Adrenal gland (tissue), 12 donors: ENCODE results near the gene LIN52. TPM values are rescaled to one million over a fixed set of nuclear protein-coding genes. Genes with fewer than 3 reads are reported as not detected.

Experiments used
- DNase-seq, 7 donors: peaks; one replicate each; pipeline ENCODE4 v3.0.0-alpha.2; 2019 to 2020
- H3K27ac ChIP-seq, 5 donors: fragments of 200-600 bp; sonication (generic) in 4 of 5; 1 replicate in 3 of 5; 2 replicates in 2 of 5; pipeline versions ENCODE4 v1.5.1 to v1.8.0; 2016 to 2020; ENCODE audit warnings: mild to moderate bottlenecking in 1 of 5
- H3K27me3 ChIP-seq: fragments of 200-600 bp; 2 replicates; pipeline ENCODE4 v1.8.0; 2021
- H3K36me3 ChIP-seq, 2 donors: fragments of 200-600 bp; replicated peaks in 1 of 2; 1 replicate in 1 of 2; 2 replicates in 1 of 2; pipeline versions ENCODE4 v1.5.1 to v1.8.0; 2018 to 2022
- H3K4me1 ChIP-seq, 2 donors: fragments of 200-600 bp; replicated peaks in 1 of 2; 1 replicate in 1 of 2; 2 replicates in 1 of 2; pipeline versions ENCODE4 v1.5.1 to v1.8.0; 2018 to 2021
- H3K4me3 ChIP-seq, 4 donors: fragments of 200-600 bp; sonication (generic) in 3 of 4; one replicate each; pipeline ENCODE4 v1.5.1; 2016 to 2018
- H3K9me3 ChIP-seq, 3 donors: fragments of 200-600 bp; sonication (generic) in 1 of 3; replicated peaks in 1 of 3; 1 replicate in 2 of 3; 2 replicates in 1 of 3; pipeline versions ENCODE4 v1.5.1 to v1.8.0; 2016 to 2021
- POLR2A ChIP-seq, 2 donors: fragments of 450-650 bp; IDR thresholded peaks; one replicate each; pipeline ENCODE4 v1.6.1; 2017; ENCODE audit warnings: antibody characterized with exemption in 2 of 2, mild to moderate bottlenecking in 2 of 2, moderate library complexity in 1 of 2
- WGBS, 4 donors: extraction: QIAGEN DNeasy Blood & Tissue Kit in 2 of 4; methylation state at CpG; one replicate each; pipeline versions ENCODE4 v1.1.5 to v1.1.7; 2013 to 2017; 5-methylcytosine and 5-hydroxymethylcytosine counted together
- intact Hi-C, 2 donors: fragments of 100-400 bp; cut with DNase I; formaldehyde crosslinking; loops; one replicate each; pipeline versions ENCODE4 v1.14.1 to v1.15.0; 2022 to 2023
- polyA plus RNA-seq, 3 donors: library from polyadenylated mRNA; stranded (reverse); fragments of 200-250 nt in 2 of 3; fragments of 350-450 nt in 1 of 3; fragmentation: Illumina TruSeq in 1 of 3; extraction: RNeasy Lipid Tissue Mini Kit (QIAGEN cat#74804) in 1 of 3; gene quantifications; one replicate each; pipeline ENCODE4 v1.2.3, GENCODE V29; 2013 to 2014
- total RNA-seq, 9 donors: library from RNA; depleted of rRNA in 4 of 9; stranded (reverse); fragments of >200 nt in 4 of 9; fragments of 120-200 nt in 1 of 9; fragmentation: NEBNext Ultra II Directional in 1 of 9; extraction: Animal tissue kit (Norgen Biotek cat#: 25700) in 1 of 9; gene quantifications; one replicate each; pipeline versions ENCODE4 v1.1.0 to v1.2.4, GENCODE V29; 2013 to 2023
- TF ChIP-seq, protein P1 (sequence below), 6 experiments: fragments of 450-650 bp in 4 of 6; fragments of 200-600 bp in 2 of 6; sonication (generic) in 1 of 6; IDR thresholded peaks; 1 replicate in 5 of 6; 2 replicates in 1 of 6; pipeline versions ENCODE4 v1.5.1 to v1.8.0; 2016 to 2021; ENCODE audit warnings: antibody characterized with exemption in 6 of 6, mild to moderate bottlenecking in 2 of 6, moderate library complexity in 1 of 6
- donor health status: healthy with polysubstance abuse.
- donor health status: Bipolar disorder and iron deficiency.
- donor health status: DM: yes; HTN: yes; CAD: no.
- donor health status: DM: no; HTN: no; CAD: no.
- donor health status: DM: no; HTN: no; CAD: no.
- donor health status: DM: yes; HTN: yes; CAD: no.

Gene LIN52
- total and polyA plus RNA-seq, 12 donors: 4.6 to 14.3 (median 8.0) TPM

DNA sequence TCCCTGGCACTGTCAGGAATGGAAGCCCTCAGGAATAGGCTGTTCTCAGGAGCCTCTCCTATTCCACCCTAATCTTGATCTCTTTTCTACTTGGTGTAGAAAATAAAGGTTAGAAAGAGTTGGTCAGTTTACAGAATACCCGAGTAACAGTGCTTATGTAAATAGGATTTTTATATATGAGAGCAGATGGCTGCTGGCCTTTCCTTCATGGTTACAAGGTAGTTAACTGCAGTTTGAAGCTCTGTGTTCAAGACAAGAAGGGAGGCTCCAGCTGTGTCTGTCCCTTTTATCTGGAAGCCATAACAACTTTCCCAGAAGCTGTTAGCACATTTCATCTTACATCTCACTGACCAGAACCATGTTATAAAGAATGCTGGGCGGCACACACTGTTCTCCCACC, 42.5 kb upstream of the LIN52 start:
- no peak overlapping the region for H3K4me3 ChIP-seq
- no peak overlapping the region for H3K27ac ChIP-seq
- DNase-seq: no peak
- no peaks in the 10 kb centered on the region for H3K4me1 ChIP-seq
- H3K9me3 ChIP-seq: no peaks in the 10 kb centered on the region
- H3K36me3 ChIP-seq: no peaks in the 10 kb centered on the region
- intact Hi-C loops: no loop called here
- WGBS, 4 donors: 53 to 79% (median 63%) methylated on average over 2 of the region's 2 CpGs
- TF ChIP-seq, protein P1, sequence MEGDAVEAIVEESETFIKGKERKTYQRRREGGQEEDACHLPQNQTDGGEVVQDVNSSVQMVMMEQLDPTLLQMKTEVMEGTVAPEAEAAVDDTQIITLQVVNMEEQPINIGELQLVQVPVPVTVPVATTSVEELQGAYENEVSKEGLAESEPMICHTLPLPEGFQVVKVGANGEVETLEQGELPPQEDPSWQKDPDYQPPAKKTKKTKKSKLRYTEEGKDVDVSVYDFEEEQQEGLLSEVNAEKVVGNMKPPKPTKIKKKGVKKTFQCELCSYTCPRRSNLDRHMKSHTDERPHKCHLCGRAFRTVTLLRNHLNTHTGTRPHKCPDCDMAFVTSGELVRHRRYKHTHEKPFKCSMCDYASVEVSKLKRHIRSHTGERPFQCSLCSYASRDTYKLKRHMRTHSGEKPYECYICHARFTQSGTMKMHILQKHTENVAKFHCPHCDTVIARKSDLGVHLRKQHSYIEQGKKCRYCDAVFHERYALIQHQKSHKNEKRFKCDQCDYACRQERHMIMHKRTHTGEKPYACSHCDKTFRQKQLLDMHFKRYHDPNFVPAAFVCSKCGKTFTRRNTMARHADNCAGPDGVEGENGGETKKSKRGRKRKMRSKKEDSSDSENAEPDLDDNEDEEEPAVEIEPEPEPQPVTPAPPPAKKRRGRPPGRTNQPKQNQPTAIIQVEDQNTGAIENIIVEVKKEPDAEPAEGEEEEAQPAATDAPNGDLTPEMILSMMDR (IDR thresholded peaks at IDR 0.05): no peak
- TF ChIP-seq POLR2A (IDR thresholded peaks at IDR 0.05): no peak
- H3K27me3 ChIP-seq: no peaks in the 10 kb centered on the region

DNA sequence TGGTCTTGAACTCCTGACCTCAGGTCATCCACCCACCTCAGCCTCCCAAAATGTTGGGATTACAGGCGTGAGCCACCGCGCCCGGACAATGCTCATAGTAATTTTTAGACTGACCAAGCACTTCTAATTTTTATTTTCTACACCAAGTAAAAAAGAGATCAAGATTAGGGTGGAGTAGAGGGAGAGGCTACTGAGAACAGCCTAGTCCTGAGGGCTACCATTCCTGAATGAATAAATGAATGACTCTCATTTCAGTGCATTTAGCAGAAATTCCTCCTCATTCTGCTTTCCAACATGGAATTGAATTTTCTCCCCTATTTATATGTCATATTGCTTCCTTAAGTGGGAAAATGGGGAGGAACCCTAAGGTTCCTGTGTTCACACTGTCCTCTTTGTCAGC, 39.2 kb upstream of the LIN52 start:
- no peak for DNase-seq
- Histone ChIP-seq H3K27me3 (no peaks in the 10 kb centered on the region), H3K27ac (no peak overlapping the region), H3K4me1 (peaks cover 0 to 6% of the 10 kb centered on the region in 2 donors), H3K9me3 (no peaks in the 10 kb centered on the region), H3K36me3 (no peaks in the 10 kb centered on the region), H3K4me3 (no peak overlapping the region)
- TF ChIP-seq, protein P1 (IDR thresholded peaks at IDR 0.05): no peak
- no peak for TF ChIP-seq POLR2A (IDR thresholded peaks at IDR 0.05)
- intact Hi-C loops: no loop called here
- WGBS, 4 donors: 93 to 100% (median 99%) methylated on average over 4 of the region's 4 CpGs

DNA sequence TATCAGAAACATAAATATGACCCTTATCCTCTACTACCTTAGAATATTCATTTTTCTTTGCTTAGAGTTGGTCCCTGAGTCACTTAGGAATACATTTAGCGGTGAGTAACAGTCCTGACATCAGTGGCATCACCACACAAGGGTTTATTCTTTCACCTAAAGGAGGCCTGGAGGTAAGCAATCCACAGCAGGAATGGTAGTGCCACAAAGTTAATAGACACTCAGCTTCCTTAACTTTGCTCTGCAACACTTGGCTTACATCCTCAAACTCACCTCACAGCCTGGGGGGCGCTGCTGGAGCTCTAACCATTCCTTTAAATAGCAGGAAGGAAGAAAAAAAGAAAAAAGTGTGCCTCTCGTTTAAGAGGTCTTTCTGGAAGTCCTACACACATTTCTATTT, 36.5 kb upstream of the LIN52 start:
- peaks cover 0 to 6% of the 10 kb centered on the region in 2 donors for H3K4me1 ChIP-seq
- 63 to 72% (median 70%) methylated on average over 3 of the region's 3 CpGs for WGBS, 4 donors
- TF ChIP-seq, protein P1 (IDR thresholded peaks at IDR 0.05): no peak
- TF ChIP-seq POLR2A (IDR thresholded peaks at IDR 0.05): no peak
- no peak for DNase-seq
- H3K9me3 ChIP-seq: no peaks in the 10 kb centered on the region
- no peaks in the 10 kb centered on the region for H3K36me3 ChIP-seq
- H3K4me3 ChIP-seq: no peak overlapping the region
- intact Hi-C loops: no loop called here
- H3K27me3 ChIP-seq: no peaks in the 10 kb centered on the region
- no peak overlapping the region for H3K27ac ChIP-seq

DNA sequence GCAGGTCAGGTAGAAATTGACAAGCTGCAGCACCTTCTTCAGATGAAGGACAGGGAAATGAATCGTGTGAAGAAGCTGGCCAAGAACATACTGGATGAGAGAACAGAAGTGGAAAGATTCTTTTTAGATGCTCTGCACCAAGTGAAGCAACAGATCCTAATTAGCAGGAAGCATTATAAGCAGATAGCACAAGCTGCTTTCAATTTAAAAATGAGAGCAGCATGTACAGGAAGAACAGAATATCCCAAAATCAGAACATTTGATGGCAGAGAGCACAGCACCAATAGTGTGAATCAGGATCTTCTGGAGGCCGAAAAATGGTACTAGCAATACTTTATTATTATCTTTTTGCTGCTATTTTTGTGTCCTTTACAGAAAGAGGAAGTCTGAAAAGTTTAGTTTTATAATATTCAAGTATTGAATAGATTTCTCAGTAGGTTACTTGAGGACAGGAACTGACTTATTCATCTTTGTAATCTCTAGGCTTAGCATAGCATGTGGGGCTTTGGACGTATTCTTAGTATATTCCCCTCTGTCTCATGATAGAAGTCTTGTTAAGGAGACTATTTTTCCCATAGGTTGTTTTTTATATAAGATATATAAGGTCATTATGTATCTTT, 34.8 kb upstream of the LIN52 start:
- 55 to 71% (median 62%) methylated on average over 3 of the region's 3 CpGs for WGBS, 4 donors
- Histone ChIP-seq H3K36me3 (no peaks in the 10 kb centered on the region), H3K4me3 (no peak overlapping the region), H3K9me3 (no peaks in the 10 kb centered on the region), H3K4me1 (peaks cover 0 to 6% of the 10 kb centered on the region in 2 donors), H3K27me3 (no peaks in the 10 kb centered on the region), H3K27ac (no peak overlapping the region)
- TF ChIP-seq POLR2A (IDR thresholded peaks at IDR 0.05): no peak
- TF ChIP-seq, protein P1 (IDR thresholded peaks at IDR 0.05): no peak
- intact Hi-C loops: no loop called here
- no peak for DNase-seq
